ENCODE measurements around the gene UBA7.

- no peak for TF ChIP-seq CTCF (IDR thresholded peaks at IDR 0.05; ENCODE audit: insufficient read depth, low read length, poor library complexity, severe bottlenecking)
- no peak for TF ChIP-seq EZH2phosphoT487 (conservative IDR thresholded peaks at IDR 0.05; ENCODE audit: low read length)
Measured at GRCh38 chr3:49842843-49843517, 29.2 kb upstream of the UBA7 start.

Data from SU-DHL-6 (cell line).